ENCODE results near the gene DENND2A.

Gene DENND2A

DNA sequence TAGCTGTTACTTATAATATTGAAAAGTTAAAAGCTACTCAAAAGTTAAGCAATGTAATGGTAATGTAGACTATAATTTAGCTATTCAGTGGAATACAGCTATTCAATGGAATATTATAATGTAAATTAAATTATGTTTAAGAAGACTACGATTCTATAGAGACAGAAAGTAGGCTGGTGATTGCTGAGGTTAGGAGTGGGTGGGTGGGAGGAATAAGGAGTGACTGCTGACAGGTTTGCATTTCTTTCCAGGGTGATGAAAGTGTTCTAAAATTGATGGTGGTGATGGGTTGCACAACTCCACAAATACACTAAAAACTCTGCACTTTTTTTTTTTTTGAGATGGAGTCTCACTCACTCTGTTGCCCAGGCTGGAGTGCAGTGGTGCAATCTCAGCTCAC lies 21.4 kb downstream of the DENND2A start:
- DNase-seq (ENCODE audit: low spot score) = no peak

DNA sequence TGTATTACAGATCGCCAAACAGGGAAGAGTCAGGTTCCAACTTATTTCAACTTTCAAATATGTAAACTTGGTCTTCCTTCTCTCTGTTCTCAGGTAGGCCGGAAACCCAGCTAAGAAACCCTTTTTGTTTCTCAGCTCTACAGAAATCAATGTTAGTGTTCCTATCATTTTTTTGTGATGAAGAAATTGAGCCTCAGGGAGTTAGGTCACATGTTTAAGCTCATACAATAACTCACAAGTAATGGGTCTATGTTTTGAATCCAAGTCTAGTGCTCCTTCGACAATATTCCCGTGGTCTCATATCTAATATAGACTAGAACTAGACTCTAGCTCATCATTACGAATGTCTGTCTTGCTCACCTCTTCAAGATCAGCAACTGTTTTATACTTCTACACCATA lies 22.3 kb downstream of the DENND2A start:
- DNase-seq (ENCODE audit: low spot score) = no peak

- DNase-seq (ENCODE audit: low spot score) = no peak
Observed at GRCh38 chr7:140617081-140617480, 23.5 kb downstream of the DENND2A start.

GRCh38 chr7:140616328-140616727 lies 24.3 kb downstream of the DENND2A start:
- DNase-seq (ENCODE audit: low spot score) = no peak

DNA sequence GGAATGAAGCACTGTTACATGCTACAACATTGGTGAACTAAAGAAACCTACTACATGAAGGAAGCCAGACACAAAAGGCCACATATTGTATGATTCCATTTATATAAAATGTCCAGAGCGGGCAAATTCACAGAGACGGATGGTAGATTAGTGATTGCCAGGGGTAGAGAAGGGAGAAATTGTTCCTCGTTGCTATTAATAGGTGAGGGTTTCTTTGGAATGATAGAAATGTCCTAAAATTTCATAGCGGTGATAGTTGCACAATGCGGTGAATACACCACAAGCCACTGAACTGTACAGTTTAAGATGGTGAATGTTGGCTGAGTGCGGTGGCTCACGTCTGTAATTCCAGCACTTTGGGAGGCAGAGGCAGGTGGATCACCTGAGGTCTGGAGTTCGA lies 29.0 kb downstream of the DENND2A start:
- no peak for DNase-seq (ENCODE audit: low spot score)

DNA sequence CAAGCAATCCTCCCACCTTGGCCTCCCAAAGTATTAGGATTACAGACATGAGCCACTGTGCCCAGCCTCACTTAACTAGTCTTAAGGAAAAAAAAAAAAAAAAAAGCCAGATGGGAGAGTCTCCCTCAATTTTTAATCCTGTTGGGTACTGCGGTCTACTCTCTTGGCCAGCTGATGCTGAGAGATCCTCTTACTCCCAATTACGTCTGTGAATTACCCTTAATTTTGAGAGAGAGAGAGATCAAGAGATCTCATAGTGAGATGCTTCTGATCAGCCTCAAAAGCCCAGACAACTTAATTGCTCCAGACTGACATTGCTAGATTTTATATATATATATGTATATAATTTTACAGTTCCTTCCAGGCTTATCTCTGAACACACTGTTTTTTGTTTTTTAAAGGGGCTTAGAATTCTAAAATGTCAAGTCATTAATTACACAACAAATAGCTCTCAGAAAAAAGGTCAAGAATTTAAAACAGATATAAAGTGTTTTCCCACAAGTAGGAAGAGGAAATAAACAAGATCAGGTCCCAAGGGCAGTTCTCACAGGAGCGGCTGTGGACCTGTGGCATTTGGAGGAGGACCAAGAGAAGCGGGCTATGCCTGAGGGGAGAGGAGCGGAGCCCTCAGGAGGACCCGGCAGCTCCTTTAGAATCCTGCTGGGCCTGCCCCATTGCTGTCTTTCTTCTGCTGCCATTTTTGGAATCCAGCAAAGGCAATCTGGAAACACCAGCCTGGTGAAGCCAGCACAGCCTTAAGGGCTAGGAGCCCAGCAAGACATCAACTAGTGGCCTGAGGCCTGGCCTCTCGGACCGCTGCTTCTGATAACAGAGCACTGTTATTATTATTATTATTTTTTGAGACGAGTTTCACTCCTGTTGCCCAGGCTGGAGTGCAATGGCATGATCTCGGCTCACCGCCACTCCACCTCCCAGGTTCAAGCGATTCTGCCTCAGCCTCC lies 30.1 kb downstream of the DENND2A start:
- no peak for DNase-seq (ENCODE audit: low spot score)

DNA sequence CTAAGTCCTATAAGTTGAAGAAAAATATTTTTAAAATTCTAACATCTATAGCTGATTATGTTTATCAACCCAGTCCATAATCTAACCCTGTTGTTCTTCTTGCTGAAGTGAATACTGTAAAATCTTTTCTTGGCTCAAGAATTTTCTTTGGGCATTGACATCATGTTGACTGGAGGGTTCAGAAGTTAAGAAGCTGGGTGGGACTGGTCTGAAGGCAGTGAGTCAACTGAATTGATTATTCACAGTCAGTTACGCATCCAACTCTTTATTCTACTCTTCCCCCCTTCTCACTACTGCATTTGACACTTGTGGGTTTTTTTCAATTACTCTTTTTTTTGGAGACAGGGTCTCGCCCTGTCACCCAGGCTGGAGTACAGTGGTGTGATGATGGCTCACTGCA lies 31.0 kb downstream of the DENND2A start:
- peak; percentile 57 for DNase-seq (ENCODE audit: low spot score)

DNA sequence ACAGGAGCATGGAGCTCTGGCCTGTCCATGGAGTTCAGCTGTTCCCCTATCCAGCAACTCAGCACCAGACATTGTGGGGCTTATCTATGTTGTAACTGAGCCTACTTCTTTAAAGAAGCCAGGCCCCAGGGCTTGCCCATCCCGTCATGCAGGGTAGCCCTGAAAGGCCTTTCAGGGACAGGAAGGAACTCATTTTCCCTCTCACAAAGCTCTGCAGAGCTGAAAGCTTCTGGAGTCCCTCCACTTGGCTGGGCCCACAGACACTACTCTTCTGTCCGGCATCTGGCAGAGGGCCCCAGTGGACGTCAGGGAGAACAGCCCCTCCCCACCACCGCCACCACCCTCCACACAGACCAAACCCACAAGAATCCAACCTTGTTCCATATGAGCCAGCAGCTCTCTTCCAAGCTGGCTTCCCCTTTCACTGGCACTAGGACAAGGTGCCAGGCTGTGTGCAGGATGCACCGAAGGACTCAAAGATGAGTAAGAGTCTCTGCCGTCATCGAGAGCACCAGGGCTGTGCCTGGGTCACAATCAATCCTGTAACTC lies 33.1 kb downstream of the DENND2A start:
- peak; percentile 76 for DNase-seq (ENCODE audit: low spot score)

DNA sequence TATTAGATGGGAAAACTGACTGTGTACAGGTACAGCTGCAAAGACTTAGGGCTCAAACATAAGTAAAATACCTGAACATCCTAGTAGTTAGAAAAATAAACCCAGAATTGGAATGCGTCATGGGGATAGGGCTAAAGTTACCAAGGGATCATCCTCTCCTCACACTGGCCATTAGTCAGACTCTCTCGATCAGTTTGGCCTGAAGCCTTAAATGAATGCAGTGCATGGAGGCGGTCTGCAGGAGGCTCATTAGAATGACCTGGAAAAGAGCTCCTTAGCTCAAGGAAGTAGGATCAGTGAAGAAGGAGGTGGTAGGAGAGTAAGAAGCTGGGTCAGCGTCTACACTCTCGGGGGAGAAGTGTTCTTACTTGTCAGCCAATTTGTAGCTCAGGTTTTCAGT lies 35.3 kb downstream of the DENND2A start:
- DNase-seq (ENCODE audit: low spot score) = peak; percentile 77

DNA sequence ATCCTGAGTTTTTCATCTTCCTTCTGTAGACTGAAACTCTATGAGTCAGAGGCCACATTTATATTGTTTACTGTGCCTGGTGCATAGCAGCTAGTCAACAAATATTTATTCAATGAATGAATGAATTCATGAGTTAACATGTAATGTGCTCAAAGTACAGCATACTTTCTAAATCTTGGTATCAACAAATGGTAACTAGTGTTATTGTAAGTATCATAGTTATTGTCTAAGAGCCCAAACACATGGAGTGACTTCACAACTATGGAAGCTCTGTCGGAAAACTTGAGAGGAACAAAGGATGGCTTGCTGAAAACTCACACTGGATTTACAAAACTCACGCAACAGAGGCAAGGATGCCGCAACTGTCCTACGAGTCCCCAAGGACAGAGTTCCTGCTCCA lies 35.9 kb downstream of the DENND2A start:
- DNase-seq (ENCODE audit: low spot score) = peak; percentile 68

DNA sequence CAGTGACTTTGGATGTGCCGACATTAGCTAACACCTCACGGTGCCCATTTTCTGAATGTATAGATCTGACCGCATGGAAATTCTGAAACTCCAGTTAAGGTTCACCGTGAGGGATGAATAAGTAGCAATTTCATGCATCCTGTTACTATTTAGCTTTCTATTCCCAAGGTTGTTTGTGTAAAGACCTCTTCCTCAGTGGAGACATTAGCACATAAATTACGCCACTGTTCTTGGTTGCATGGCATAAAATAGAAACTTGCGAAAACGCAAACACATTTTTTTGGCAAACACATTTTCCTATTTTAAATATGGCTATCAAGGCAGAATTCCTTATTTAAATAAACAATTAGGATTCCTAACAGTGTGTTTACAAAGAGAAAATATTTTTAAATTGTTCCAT lies 36.5 kb downstream of the DENND2A start:
- DNase-seq (ENCODE audit: low spot score) = no peak

DNA sequence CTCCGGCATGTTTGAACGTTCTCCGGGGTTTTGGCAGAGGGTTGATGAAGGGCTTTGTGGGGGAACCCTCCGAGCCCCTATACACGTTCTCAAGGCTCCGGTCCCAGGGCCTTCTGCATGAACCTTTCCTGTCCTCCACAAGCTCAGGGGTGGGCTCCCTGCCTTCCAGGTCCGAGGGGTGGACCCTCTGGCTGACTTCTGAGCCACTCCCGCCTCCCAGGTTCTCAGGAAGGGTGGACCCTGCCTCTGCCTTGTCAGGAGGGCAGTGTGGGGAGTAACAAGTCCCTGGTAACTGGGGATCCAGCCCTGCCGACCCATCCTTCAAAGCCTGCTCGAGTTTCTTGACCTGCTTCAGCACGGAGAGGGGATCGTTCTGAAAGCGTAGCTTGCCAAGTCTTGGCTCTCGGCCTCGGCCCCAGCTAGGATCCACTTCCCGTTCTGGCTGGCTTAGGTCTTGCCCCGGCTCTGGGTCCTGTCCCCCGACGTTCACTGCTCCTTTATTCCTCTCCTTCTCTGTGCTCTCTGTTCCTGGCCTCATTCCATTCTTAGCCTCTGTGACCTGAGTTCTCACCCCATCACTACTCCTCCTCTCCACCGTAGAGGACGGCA lies 38.9 kb downstream of the DENND2A start:
- no peak for DNase-seq (ENCODE audit: low spot score)

GRCh38 chr7:140600341-140600740 lies 40.3 kb downstream of the DENND2A start:
- DNase-seq (ENCODE audit: low spot score) = no peak

- DNase-seq (ENCODE audit: low spot score) = no peak
Observed at GRCh38 chr7:140597428-140597949, 43.1 kb downstream of the DENND2A start.

DNA sequence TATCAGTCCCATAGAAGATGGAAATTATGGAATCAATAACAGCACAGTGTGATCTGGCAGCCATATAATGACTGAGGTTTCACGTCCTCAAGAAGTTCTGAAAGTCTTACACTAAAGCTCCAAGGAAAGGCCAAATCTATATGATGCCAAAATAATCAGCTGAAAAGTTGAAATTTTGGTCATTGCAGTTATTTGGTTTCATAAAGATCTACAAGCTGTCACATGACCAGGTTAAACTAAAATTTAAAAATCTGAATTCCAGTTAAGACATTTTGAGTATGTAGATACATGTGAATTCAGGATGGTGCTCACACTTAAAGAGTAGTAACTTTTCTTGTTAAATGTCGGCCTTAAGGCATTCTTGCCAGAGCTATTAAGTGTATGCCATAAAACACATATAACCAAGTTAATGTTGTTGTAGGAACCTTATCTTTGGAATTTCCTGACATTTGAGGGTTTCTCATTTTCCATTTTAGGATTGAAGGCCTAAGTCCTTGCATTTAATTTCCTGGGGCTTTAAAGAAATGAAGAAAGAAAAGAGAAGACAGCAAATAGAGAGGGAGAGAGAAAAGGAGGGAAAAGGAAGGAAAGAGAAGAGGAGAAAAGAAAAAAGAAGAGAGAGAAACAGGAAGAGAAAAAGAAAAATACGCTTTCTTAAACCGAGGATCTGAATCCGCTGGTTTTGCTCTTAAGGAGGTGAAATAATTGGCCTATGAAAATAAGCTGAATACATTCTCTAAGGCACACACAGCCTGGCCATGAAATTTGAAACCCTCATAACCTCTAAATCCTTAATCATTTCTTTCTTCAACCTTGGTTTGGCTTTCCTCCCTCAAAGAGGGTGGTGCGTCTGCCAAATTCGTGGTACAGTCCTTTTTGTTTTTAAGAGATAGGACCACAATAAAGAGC lies 43.8 kb downstream of the DENND2A start:
- DNase-seq (ENCODE audit: low spot score) = no peak

DNA sequence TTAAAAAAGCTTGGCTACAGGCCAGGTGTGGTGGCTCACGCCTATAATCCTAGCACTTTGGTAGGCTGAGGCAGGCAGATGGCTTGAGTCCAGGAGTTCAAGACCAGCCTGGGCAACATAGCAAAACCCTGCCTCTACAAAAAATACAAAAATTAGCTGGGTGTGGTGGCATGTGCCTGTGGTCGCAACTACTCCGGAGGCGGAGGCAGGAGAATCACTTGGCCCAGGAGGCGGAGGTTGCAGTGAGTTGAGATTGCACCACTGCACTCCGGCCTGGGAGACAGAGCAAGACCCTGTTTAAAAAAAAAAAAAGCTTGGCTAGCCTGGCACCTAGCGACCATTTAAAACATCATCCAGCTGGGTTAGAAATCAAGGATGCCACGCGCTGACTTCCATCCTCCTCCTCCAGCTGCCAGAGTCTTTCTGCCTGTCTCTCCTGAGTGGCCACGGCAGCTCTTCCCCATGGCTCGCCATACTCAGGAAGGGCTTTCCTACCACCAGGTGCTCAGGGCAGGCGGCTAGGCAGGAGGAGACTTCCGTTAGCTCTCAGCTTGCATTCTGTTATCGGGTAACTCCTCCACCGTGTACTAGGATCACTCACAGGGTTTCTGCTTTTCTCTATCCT lies 45.0 kb downstream of the DENND2A start:
- no peak for DNase-seq (ENCODE audit: low spot score)

DNA sequence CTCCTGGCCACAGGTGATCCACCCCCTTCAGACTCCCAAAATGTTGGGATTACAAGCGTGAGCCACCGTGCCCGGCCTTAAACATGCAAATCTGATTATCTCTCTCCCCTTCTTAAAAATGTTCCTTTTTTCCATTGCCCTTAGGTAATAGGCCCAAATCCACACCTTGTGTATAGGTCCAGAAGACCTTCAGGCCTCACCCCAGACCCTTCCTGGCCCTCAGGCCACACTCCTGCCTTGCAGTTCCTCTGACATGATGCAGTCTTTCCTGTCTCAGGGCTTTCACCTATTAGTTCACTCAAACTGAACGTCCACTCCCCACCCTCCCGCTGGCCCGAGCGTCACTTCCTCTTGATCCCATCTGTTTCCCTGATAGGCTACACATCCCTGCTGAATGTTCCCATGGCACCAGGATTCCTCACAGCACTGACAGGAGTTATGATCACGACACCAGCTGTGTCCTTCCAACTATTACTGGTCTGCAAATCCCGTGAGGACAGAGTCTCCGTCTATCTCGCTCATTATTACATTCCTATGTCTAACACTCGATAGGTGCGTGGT lies 46.4 kb downstream of the DENND2A start:
- no peak for DNase-seq (ENCODE audit: low spot score)

GRCh38 chr7:140593672-140593982 lies 47.0 kb downstream of the DENND2A start:
- no peak for DNase-seq (ENCODE audit: low spot score)

DNA sequence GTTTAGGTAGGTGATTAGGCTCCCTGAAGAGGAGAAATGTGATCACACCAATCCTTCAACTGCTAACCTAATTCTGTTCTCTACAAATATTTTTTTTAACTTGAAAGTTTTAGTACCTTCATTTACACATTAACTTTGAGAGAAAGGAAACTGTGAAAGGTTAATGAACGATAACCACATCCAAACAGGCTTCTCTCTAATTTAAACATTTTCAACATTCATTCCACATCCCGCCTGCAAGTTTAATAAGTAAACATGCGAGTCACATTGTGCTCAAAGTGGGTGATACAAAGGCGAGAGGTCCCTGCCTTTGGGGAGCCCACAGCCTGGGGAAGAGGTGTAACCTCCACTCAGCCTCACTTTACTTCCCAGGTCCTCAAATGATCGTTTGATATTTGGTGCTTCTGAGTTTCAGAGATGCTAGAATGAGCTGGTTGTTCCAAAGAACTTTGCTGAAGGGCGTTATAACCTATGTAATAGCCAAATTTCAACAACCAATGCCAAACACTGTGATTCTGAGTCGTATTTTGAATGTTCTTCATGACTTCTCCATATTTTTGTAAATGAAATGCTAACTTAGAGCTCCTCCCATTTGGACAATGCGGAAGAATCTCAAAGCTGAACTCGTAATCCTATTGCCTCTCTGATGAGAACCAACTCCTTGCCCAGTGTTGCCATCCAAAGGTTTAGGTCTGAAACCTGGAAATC lies 47.5 kb downstream of the DENND2A start:
- no peak for DNase-seq (ENCODE audit: low spot score)

DNA sequence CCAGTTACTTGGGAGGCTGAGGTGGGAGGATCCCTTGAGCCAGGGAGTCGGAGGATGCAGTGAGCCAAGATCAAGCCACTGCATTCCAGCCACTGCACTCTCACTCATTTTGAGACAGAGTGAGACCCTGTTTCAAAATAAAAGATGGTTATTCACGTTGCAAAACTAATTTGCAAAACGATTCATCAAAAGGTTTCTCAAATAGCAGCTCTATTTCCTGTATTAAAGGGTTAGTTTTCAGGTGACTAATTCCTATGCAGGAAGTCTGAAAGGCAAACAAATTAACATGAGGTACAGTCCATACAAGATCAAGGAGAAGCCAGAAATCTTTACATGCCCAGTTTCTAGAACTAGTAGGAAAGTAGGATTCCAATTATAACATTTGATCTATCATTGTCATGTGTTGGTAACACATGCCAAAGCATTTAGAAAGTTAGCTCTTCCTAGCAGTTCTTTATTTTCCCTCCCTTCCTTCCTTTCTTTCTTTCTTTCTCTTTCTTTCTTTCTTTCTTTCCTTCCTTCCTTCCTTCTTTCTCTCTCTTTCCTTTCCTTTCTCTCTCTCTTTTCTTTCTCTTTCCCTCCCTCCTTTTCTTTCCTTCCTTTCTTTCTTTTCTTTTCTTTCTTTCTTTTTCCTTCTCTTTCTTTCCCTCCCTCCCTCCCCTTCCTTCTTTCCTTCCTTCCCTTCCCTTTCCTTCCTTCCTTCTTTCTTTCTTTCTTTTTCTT lies 49.3 kb downstream of the DENND2A start:
- DNase-seq (ENCODE audit: low spot score) = no peak

All from AG20443 (cell line).